ENCODE measurements around the gene C12orf60.

The C12orf60 gene

DNA sequence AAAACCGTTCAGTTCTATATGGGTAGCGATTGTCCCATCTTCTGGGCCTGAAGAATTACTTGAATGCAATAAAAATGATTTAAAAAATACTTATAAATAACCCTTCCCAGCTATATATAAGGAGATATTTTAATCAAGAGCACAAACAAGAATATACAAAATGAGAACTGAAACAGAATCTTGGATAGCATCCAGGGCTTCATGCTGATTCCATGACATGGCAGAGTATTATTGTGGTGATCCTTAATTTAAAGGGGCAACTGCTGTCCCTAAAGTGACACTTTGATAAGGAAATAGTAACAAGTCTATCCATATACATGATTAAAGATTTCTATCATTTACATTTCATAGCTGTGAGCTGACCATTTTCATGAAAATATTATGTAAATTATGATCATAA lies 19.0 kb upstream of the C12orf60 start:
- POLR2A ChIA-PET (ENCODE audit: low non-redundant PET): interaction anchor here (1.3 kb wide), 1 partner anchor 14 kb away, joined by 5 read pairs; no protein-coding TSS in a partner anchor

DNA sequence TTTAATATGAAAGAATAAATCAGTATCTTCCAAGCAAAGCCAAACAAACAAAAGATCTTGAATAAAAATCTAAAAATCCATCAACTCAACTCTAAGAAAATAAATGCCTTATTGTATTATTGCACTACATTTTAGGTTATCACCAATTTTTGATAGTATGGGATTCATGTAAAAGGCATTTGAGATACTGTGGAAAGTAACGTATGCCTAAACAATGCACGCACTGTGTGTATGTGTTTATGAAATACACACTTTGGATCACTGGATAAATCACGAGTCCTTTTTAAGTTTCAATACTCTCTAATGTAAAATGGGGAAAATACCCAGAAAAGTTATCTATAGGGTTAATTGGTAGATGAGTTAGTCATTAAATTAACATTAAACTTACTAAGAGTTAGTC lies 17.9 kb upstream of the C12orf60 start:
- ChIA-PET CTCF (no interaction called here), POLR2A (ENCODE audit: low non-redundant PET) (no interaction called here)
- DNase-seq (ENCODE audit: low spot score): no peak
- TF ChIP-seq, protein P1, sequence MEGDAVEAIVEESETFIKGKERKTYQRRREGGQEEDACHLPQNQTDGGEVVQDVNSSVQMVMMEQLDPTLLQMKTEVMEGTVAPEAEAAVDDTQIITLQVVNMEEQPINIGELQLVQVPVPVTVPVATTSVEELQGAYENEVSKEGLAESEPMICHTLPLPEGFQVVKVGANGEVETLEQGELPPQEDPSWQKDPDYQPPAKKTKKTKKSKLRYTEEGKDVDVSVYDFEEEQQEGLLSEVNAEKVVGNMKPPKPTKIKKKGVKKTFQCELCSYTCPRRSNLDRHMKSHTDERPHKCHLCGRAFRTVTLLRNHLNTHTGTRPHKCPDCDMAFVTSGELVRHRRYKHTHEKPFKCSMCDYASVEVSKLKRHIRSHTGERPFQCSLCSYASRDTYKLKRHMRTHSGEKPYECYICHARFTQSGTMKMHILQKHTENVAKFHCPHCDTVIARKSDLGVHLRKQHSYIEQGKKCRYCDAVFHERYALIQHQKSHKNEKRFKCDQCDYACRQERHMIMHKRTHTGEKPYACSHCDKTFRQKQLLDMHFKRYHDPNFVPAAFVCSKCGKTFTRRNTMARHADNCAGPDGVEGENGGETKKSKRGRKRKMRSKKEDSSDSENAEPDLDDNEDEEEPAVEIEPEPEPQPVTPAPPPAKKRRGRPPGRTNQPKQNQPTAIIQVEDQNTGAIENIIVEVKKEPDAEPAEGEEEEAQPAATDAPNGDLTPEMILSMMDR (conservative IDR thresholded peaks at IDR 0.05; ENCODE audit: low read depth): no peak
- no peak overlapping the region for H3K27ac ChIP-seq

More for the DNA sequence above, 19.0 kb upstream of the C12orf60 start:
- CTCF ChIA-PET: interaction anchor here (0.5 to 1.9 kb wide), 2 partner anchors 13 to 16 kb away, joined by 3 to 4 read pairs; no protein-coding TSS in a partner anchor
- H3K27ac ChIP-seq: no peak overlapping the region
- TF ChIP-seq, protein P1 (conservative IDR thresholded peaks at IDR 0.05; ENCODE audit: low read depth): no peak
- no peak for DNase-seq (ENCODE audit: low spot score)

DNA sequence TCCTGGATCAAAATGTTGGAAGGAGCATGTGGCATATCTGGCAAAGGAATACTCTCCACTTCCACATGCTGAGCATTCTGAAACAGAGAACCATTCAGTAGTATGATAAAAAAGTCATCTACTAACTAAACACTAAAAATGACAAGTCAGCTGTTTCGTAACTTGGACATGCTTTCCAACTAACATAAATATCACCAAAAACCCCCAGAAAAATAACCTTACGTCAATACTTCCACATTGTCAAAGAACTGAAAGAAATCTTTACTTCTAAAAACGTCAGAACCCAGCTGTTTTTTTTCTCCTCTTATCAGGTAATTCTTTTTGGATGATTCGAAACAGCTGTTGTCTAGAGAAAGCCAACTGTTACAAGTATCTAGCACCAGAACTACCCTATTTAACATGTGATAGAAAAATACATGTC lies 8.4 kb upstream of the C12orf60 start:
- DNase-seq (ENCODE audit: low spot score): no peak
- H3K27ac ChIP-seq: no peak overlapping the region
- CTCF ChIA-PET: no interaction called here
- TF ChIP-seq, protein P1 (conservative IDR thresholded peaks at IDR 0.05; ENCODE audit: low read depth): no peak
- POLR2A ChIA-PET (ENCODE audit: low non-redundant PET): no interaction called here

DNA sequence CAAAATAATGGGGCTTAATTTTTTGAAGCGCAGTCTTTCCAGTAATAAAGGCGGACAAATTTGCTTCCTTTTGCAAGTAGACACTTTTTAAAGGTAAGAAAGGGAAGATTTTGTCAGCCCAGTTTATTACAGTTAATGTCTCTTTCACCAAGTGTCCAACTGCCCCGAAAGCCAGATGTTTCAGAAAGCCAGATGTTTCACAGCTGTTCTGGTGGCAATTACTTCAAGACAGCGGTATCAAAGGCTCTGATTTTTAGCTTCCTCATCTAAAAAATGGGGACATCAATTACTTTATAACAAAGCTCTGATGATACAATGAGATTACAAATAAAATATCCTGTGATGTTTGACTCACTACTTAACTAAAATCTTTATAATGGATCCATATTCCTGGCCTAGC lies 1.2 kb upstream of the C12orf60 start:
- no peak for DNase-seq (ENCODE audit: low spot score)
- no peak overlapping the region for H3K27ac ChIP-seq
- POLR2A ChIA-PET (ENCODE audit: low non-redundant PET): interaction anchor here (1.0 kb wide), 1 partner anchor 32 kb away, joined by 5 read pairs; no protein-coding TSS in a partner anchor
- TF ChIP-seq, protein P1 (conservative IDR thresholded peaks at IDR 0.05; ENCODE audit: low read depth): no peak
- CTCF ChIA-PET: interaction anchor here (0.6 kb wide), 1 partner anchor 170 kb away, joined by 4 read pairs; no protein-coding TSS in a partner anchor

DNA sequence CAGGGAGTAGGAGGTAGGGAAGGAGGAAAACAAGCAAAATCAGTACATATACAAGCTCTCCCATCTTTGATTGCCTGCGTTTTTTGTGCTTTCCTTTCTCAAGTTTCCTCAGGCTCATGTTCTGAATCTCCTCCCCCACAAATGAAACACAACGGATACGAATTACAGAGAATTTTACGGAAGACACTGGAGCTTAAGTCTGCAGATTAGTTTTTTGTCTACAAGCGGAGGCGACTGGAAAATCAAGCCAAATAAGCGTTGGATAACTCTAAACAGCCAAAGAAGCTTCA lies 804 bp upstream of the C12orf60 start:
- ChIA-PET POLR2A (ENCODE audit: low non-redundant PET) (interaction anchor here (1.0 to 1.2 kb wide), 2 partner anchors 29 to 33 kb away, joined by 4 to 5 read pairs; a partner anchor contains a TSS), CTCF (interaction anchor here (0.6 kb wide), 1 partner anchor 170 kb away, joined by 4 read pairs; no protein-coding TSS in a partner anchor)
- H3K27ac ChIP-seq: peak overlapping the region; percentile 74
- peak; percentile 1 for DNase-seq (ENCODE audit: low spot score)
- TF ChIP-seq, protein P1 (conservative IDR thresholded peaks at IDR 0.05; ENCODE audit: low read depth): no peak

DNA sequence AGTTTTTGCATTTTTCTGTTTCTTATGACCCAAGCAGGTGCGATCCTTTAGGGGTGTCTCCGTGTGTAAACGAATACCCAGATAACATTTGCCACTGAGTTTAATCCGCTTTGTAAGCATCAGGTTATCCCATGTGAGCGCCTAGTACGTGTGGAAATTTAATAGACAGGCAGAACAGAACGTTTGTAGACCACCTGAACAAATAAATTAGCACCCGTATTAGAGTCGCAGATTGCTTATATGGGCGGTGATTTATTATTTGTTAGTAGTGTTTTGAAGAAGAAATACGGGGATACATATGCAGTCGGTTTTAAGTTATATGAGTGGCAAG lies 325 bp downstream of the C12orf60 start:
- no peak overlapping the region for H3K27ac ChIP-seq
- ChIA-PET CTCF (no interaction called here), POLR2A (ENCODE audit: low non-redundant PET) (interaction anchor here (0.7 to 1.2 kb wide), 2 partner anchors 30 to 34 kb away, joined by 4 read pairs; a partner anchor contains a TSS)
- DNase-seq (ENCODE audit: low spot score): no peak
- TF ChIP-seq, protein P1 (conservative IDR thresholded peaks at IDR 0.05; ENCODE audit: low read depth): no peak
